Renal cortical epithelial cell (primary cell): ENCODE measurements around the gene GEN1. TPM values are rescaled to one million over a fixed set of nuclear protein-coding genes. Genes with fewer than 3 reads are reported as not detected.

ENCODE experiments used
- DNase-seq: peaks from one replicate; pipeline ENCODE4 v3.0.0-alpha.2; 2011; ENCODE audit warnings: low read depth
- total RNA-seq: library from RNA; depleted of rRNA; stranded (reverse); fragments of >200 nt; gene quantifications from 2 replicates; pipeline ENCODE4 v1.2.3, GENCODE V29; 2014

GEN1 gene
- total RNA-seq: 11.7 and 16.1 TPM in 2 replicates

GRCh38 chr2:17753803-17754663, at the start of gene GEN1, which contains the start of gene SMC6:
GEN1 (plus strand) TSS chr2:17754138; CDS start chr2:17759944, 5,806 bp downstream.
SMC6 (minus strand) TSS chr2:17753810; CDS start chr2:17745946, 7,864 bp downstream.
- peak; percentile 73 for DNase-seq

- no peak for DNase-seq
These were observed 47.1 kb upstream of the GEN1 start for GRCh38 chr2:17706845-17707244.

- DNase-seq: no peak
These were observed 45.4 kb upstream of the GEN1 start for GRCh38 chr2:17708501-17708900.

- no peak for DNase-seq
These were observed 44.0 kb upstream of the GEN1 start for GRCh38 chr2:17709897-17710296.

GRCh38 chr2:17710547-17711248, 43.2 kb upstream of the GEN1 start:
- DNase-seq: no peak

- DNase-seq: no peak
These were observed 40.6 kb upstream of the GEN1 start for GRCh38 chr2:17713291-17713690.

- no peak for DNase-seq
These were observed 36.3 kb upstream of the GEN1 start for GRCh38 chr2:17717666-17718065.

- DNase-seq: no peak
These were observed 35.2 kb upstream of the GEN1 start for GRCh38 chr2:17718689-17719088.

GRCh38 chr2:17719562-17720371, 34.2 kb upstream of the GEN1 start:
- DNase-seq: peak; percentile 41

GRCh38 chr2:17728210-17728609, 25.7 kb upstream of the GEN1 start:
- no peak for DNase-seq

- DNase-seq: no peak
These were observed 24.1 kb upstream of the GEN1 start for GRCh38 chr2:17729880-17730279.

GRCh38 chr2:17733599-17733998, 20.3 kb upstream of the GEN1 start:
- no peak for DNase-seq

GRCh38 chr2:17735864-17736263, 18.1 kb upstream of the GEN1 start:
- DNase-seq: no peak

- peak; percentile 45 for DNase-seq
These were observed 16.9 kb upstream of the GEN1 start for GRCh38 chr2:17736989-17737388.

GRCh38 chr2:17740203-17740602, 13.7 kb upstream of the GEN1 start:
- no peak for DNase-seq

GRCh38 chr2:17747684-17748452, 6.1 kb upstream of the GEN1 start:
- peak; percentile 47 for DNase-seq

- DNase-seq: no peak
These were observed 5.2 kb upstream of the GEN1 start for GRCh38 chr2:17748745-17749144.

GRCh38 chr2:17749753-17750438, 4.0 kb upstream of the GEN1 start:
- DNase-seq: no peak

- DNase-seq: no peak
These were observed 1.7 kb upstream of the GEN1 start for GRCh38 chr2:17752246-17752645.

GRCh38 chr2:17752892-17753802, 791 bp upstream of the GEN1 start:
- no peak for DNase-seq
